Heart left ventricle (tissue), 16 donors: ENCODE measurements around the gene RCBTB1. TPM values are rescaled to one million over a fixed set of nuclear protein-coding genes. Genes with fewer than 3 reads are reported as not detected.

Experiments
- ATAC-seq, 4 donors: fragments of 200-7000 bp; cut with Tn5 transposase; one replicate each; pipeline ENCODE4 v1.9.1; 2020 to 2022; ENCODE audit warnings: moderate library complexity in 4 of 4, mild to moderate bottlenecking in 3 of 4, moderate number of reproducible peaks in 1 of 4
- DNase-seq, 5 donors: peaks; one replicate each; pipeline ENCODE4 v3.0.0-alpha.2; 2020
- H3K27ac ChIP-seq, 12 donors: fragments of 200-600 bp; sonication (generic) in 4 of 12; one replicate each; pipeline versions ENCODE4 v1.5.0 to v1.8.0; 2016 to 2022; ENCODE audit warnings: mild to moderate bottlenecking in 2 of 12
- H3K27me3 ChIP-seq, 9 donors: fragments of 200-600 bp; sonication (generic) in 2 of 9; one replicate each; pipeline versions ENCODE4 v1.5.1 to v1.8.0; 2016 to 2022; ENCODE audit warnings: mild to moderate bottlenecking in 3 of 9
- H3K36me3 ChIP-seq, 9 donors: fragments of 200-600 bp; sonication (generic) in 2 of 9; one replicate each; pipeline versions ENCODE4 v1.5.0 to v1.8.0; 2018 to 2022; ENCODE audit warnings: mild to moderate bottlenecking in 2 of 9
- H3K4me1 ChIP-seq, 12 donors: fragments of 200-600 bp; sonication (generic) in 4 of 12; one replicate each; pipeline versions ENCODE4 v1.5.0 to v1.8.0; 2016 to 2022; ENCODE audit warnings: mild to moderate bottlenecking in 3 of 12
- H3K4me3 ChIP-seq, 12 donors: fragments of 200-600 bp; sonication (generic) in 4 of 12; one replicate each; pipeline versions ENCODE4 v1.5.0 to v1.8.0; 2017 to 2022; ENCODE audit warnings: mild to moderate bottlenecking in 9 of 12, moderate library complexity in 4 of 12
- H3K9me3 ChIP-seq, 12 donors: fragments of 200-600 bp; sonication (generic) in 4 of 12; one replicate each; pipeline versions ENCODE4 v1.5.0 to v1.8.0; 2016 to 2022; ENCODE audit warnings: mild to moderate bottlenecking in 1 of 12
- POLR2A ChIP-seq, 2 donors: fragments of 450-650 bp; IDR thresholded peaks; one replicate each; pipeline ENCODE4 v1.6.1; 2017; ENCODE audit warnings: antibody characterized with exemption in 2 of 2, mild to moderate bottlenecking in 2 of 2, moderate library complexity in 2 of 2
- WGBS, 4 donors: extraction: QIAGEN DNeasy Blood & Tissue Kit in 2 of 4; methylation state at CpG; one replicate each; pipeline versions ENCODE4 v1.1.5 to v1.1.7; 2013 to 2018; 5-methylcytosine and 5-hydroxymethylcytosine counted together
- intact Hi-C, 10 donors: fragments of 100-400 bp; cut with DNase I; formaldehyde crosslinking; loops; one replicate each; pipeline versions ENCODE4 v1.11.1 to v1.14.2; 2022
- polyA plus RNA-seq, 2 donors: library from polyadenylated mRNA; stranded (reverse); fragments of 200-250 nt; gene quantifications; one replicate each; pipeline ENCODE4 v1.2.3, GENCODE V29; 2013
- total RNA-seq, 9 donors: library from RNA; depleted of rRNA in 2 of 9; stranded (reverse); fragments of >200 nt in 2 of 9; fragmentation: NEBNext Ultra II Directional in 3 of 9; extraction: Animal tissue kit (Norgen Biotek cat#: 25700) in 3 of 9; gene quantifications; one replicate each; pipeline versions ENCODE4 v1.1.0 to v1.2.4, GENCODE V29; 2016 to 2023
- TF ChIP-seq, protein P1 (sequence below), 12 donors: fragments of 200-600 bp; sonication (generic) in 4 of 12; IDR thresholded peaks; one replicate each; pipeline versions ENCODE4 v1.5.0 to v1.8.0; 2018 to 2022; ENCODE audit warnings: antibody characterized with exemption in 12 of 12, mild to moderate bottlenecking in 5 of 12
- donor health status: ischemic (EF 13 %, LVEDD 7.1; RV severe dilation, severe dysfunction).
- donor health status: healthy with polysubstance abuse.
- donor health status: DM: no; HTN: yes; CAD: no.
- donor health status: DM: no; HTN: no; CAD: no.
- donor health status: ischemic (EF 25% LVEDD 6.9; RV normal size, moderate dysfunction).
- donor health status: ischemic (EF 25% LVEDD 5.7; RV mildly dilated, moderate dysfunction).
- donor health status: healthy.
- donor health status: DM: yes; HTN: yes; CAD: no.
- donor health status: ischemic (EF 35%, LVEDD 5.7; RV mildly dilated, moderate dysfunction).
- donor health status: nonischemic (EF 11% LVEDD 7.7; RV severe dilation, severe dysfunction).
- donor health status: DM: yes; HTN: yes; CAD: no.
- donor health status: PGD.
- donor health status: ischemic (EF 29% LVEDD 5.4; RV normal size, mild dysfunction).
- donor health status: nonischemic (EF 23%, LVEDD 6.1; RV moderate dilation, normal function).

The RCBTB1 gene
- total and polyA plus RNA-seq, 11 donors: 8.5 to 25.8 (median 16.2) TPM

DNA sequence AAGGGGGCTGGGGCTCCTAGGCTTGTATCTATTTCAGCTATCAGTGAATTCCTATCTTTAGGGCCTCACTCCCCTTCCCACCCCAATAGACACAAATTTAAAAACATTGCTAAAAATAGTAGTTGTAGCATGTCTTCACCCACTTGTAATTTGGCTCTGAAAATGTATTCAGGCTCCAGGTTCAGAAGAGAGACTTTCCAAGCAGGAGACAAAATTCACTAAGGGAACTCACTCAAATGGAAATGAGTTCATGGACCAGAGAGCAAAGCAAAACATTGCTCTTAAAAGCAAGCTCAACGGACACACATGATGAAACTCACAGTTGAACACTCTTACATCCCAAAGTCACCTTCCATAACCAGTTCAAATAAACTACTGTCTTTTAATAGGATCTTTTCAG, 52.8 kb downstream of the RCBTB1 start:
- 46 to 61% (median 53%) methylated on average over 1 of the region's 1 CpG for WGBS, 4 donors
- TF ChIP-seq, protein P1, sequence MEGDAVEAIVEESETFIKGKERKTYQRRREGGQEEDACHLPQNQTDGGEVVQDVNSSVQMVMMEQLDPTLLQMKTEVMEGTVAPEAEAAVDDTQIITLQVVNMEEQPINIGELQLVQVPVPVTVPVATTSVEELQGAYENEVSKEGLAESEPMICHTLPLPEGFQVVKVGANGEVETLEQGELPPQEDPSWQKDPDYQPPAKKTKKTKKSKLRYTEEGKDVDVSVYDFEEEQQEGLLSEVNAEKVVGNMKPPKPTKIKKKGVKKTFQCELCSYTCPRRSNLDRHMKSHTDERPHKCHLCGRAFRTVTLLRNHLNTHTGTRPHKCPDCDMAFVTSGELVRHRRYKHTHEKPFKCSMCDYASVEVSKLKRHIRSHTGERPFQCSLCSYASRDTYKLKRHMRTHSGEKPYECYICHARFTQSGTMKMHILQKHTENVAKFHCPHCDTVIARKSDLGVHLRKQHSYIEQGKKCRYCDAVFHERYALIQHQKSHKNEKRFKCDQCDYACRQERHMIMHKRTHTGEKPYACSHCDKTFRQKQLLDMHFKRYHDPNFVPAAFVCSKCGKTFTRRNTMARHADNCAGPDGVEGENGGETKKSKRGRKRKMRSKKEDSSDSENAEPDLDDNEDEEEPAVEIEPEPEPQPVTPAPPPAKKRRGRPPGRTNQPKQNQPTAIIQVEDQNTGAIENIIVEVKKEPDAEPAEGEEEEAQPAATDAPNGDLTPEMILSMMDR (IDR thresholded peaks at IDR 0.05): no peak
- no peak for TF ChIP-seq POLR2A (IDR thresholded peaks at IDR 0.05)
- ATAC-seq (peak; percentile 34 to 51 (median 48)), DNase-seq (no peak)
- H3K27me3 ChIP-seq: no peaks in the 10 kb centered on the region
- intact Hi-C loops: no loop called here
- no peak overlapping the region for H3K4me3 ChIP-seq
- peaks cover 0 to 47% (median 18%) of the 10 kb centered on the region in 9 donors for H3K36me3 ChIP-seq
- H3K4me1 ChIP-seq: peaks cover 0 to 42% (median 2%) of the 10 kb centered on the region in 12 donors
- no peaks in the 10 kb centered on the region for H3K9me3 ChIP-seq
- H3K27ac ChIP-seq: peak overlapping the region in 7 of 12 donors; percentile 5 to 38 (median 28)

DNA sequence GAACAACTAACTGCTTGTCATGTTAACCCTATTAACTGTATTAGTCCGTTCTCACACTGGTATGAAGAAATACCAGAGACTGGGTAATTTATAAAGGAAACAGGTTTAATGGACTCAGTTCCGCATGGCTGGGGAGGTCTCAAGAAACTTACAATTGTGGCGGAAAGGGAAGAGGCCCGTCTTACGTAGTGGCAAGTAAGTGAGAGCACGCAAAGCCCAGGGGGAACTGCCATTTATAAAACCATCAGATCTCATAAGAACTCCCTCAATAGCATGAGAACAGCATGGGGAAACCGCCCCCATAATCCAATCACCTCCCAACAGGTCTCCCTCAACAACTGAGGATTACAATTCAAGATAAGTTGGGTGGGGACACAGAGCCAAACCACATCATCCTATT, 54.9 kb downstream of the RCBTB1 start:
- no peak for TF ChIP-seq POLR2A (IDR thresholded peaks at IDR 0.05)
- TF ChIP-seq, protein P1 (IDR thresholded peaks at IDR 0.05): no peak
- H3K27me3 ChIP-seq: no peaks in the 10 kb centered on the region
- peak overlapping the region in 2 of 12 donors; percentile 22 to 70 for H3K27ac ChIP-seq
- H3K36me3 ChIP-seq: peaks cover 0 to 67% (median 39%) of the 10 kb centered on the region in 9 donors
- no peaks in the 10 kb centered on the region for H3K9me3 ChIP-seq
- WGBS, 4 donors: 88 to 96% (median 92%) methylated on average over 7 of the region's 7 CpGs
- no peak overlapping the region for H3K4me3 ChIP-seq
- peak in 1 of 5 donors; percentile 24 for DNase-seq
- peaks cover 0 to 40% (median 0%) of the 10 kb centered on the region in 12 donors for H3K4me1 ChIP-seq
- intact Hi-C loops: no loop called here
- peak in 2 of 4 donors; percentile 44 to 54 for ATAC-seq

DNA sequence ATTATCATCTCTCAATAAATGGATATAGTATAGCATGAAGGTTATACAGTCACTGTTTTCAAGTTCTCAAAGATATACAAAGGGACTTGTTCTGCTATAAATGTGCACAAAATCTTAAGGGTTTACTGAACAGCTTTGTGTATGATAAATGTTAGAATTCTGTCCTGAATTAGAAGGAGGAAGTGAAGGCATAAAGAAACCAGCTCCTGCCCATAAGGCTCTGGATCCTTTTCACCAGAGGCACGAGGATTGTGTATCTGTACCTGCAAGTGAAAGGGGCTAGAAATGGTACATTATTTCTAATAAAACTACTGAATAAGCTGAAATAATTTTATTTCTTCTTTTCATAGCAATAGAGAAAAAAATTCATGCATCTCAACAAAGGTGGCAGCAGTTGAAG, 57.2 kb downstream of the RCBTB1 start:
- Histone ChIP-seq H3K27me3 (no peaks in the 10 kb centered on the region), H3K4me3 (no peak overlapping the region), H3K27ac (peak overlapping the region in 1 of 12 donors; percentile 47), H3K9me3 (no peaks in the 10 kb centered on the region), H3K36me3 (peaks cover 0 to 75% (median 57%) of the 10 kb centered on the region in 9 donors), H3K4me1 (peaks cover 0 to 31% (median 0%) of the 10 kb centered on the region in 12 donors)
- WGBS, 4 donors: 80 to 97% (median 92%) methylated on average over 1 of the region's 1 CpG
- intact Hi-C loops: no loop called here
- no peak for DNase-seq
- no peak for TF ChIP-seq POLR2A (IDR thresholded peaks at IDR 0.05)
- TF ChIP-seq, protein P1 (IDR thresholded peaks at IDR 0.05): no peak
- no peak for ATAC-seq

DNA sequence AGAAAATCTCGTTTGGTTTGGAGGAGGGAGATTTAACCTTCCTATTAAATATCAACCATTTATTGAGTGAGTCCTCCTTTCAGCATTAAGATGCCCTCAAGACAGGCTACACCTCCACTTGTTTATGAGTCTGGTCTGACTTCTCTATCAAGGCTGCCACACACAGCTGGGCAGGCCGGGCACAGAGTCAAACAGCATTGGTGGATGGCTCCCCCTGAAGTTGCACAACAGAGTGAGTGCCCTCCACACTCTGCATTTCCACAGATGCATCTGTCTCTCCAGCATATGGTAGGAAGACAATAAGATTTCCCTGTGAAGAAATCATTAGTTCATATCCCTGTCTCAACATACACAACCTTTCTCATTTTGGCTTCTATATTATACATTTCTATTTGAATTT, 58.2 kb downstream of the RCBTB1 start:
- H3K36me3 ChIP-seq: peaks cover 0 to 77% (median 66%) of the 10 kb centered on the region in 9 donors
- peaks cover 0 to 23% (median 0%) of the 10 kb centered on the region in 12 donors for H3K4me1 ChIP-seq
- no peak overlapping the region for H3K4me3 ChIP-seq
- ATAC-seq: peak in 3 of 4 donors; percentile 52 to 63 (median 59)
- peak overlapping the region in 1 of 12 donors; percentile 47 for H3K27ac ChIP-seq
- TF ChIP-seq, protein P1 (IDR thresholded peaks at IDR 0.05): no peak
- no peak for TF ChIP-seq POLR2A (IDR thresholded peaks at IDR 0.05)
- peak in 2 of 5 donors; percentile 27 to 29 for DNase-seq
- 53 to 60% (median 56%) methylated on average over 2 of the region's 2 CpGs for WGBS, 4 donors
- no peaks in the 10 kb centered on the region for H3K27me3 ChIP-seq
- intact Hi-C loops: no loop called here
- H3K9me3 ChIP-seq: no peaks in the 10 kb centered on the region
